NCI-H2107 treated with DMSO at 0.1 percent for 48 hours (cell line): ENCODE measurements around the gene B3GALNT2.

ENCODE experiments used
- DNase-seq: peaks from one replicate; lab custom pipeline; 2025; ENCODE audit not compliant: unreplicated experiment; lab: John Stamatoyannopoulos, UW

B3GALNT2 gene

DNA sequence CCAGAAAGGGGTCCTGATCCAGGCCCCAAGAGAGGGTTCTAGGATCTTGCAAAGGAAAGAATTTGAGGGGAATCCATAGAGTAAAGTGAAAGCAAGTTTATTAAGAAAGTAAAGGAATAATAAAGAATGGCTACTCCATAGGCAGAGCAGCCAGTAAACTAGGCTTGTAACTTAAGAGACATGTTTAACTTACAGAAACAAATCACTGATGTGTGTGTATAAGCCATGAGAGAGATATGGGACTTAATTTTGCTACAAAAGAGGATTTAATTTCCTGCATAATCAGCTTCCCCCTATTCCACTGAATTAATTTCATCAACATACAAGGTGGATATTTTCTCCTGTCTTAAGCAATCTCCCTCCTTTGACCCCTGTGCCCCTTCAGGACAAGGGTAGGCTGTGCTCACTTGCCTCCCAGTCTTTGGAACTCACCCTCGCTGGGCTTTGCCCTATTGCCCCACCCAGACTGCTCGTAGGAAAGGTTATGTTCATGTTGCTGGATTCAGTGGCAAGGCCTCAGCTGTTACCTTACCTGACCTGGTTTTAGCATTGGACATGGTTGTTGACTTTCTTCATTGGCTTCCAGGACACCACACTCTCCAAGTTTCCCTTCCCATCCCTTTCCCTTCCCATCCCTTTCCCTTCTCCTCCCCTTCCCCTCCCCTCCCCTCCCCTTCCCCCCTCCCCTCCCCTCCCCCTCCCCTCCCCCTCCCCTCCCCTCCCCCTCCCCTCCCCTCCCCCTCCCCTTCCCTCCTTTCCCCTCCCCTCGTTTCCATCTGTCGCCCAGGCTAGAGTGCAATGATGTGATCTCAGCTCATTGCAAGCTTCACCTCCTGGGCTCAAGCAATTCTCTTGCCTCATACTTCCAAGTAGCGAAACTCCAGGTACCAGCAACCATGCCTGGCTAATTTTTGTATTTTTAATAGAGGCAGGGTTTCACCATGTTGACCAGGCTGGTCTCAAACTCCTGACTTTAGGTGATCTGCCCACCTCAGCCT, 92.5 kb downstream of the B3GALNT2 start:
- no peak for DNase-seq

DNA sequence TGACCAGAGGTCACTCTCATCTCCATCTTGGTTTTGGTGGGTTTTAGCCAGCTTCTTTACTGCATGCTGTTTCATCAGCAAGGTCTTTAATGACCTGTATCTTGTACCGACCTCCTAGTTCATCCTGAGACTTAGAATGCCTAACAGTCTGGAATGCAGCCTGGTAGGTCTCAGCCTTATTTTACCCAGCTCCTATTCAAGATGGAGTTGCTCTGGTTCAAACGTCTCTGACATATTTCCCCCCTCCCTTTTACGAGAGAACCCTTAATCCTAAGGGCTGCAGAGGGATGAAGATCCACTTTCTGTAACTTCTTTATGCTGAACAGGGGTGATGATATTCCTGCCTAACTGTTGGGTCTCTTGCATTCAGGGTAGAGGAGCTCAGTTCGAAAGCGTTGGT, 93.8 kb downstream of the B3GALNT2 start:
- DNase-seq: no peak

GRCh38 chr1:235409042-235409820, 95.0 kb downstream of the B3GALNT2 start:
- no peak for DNase-seq

- no peak for DNase-seq
Measured at GRCh38 chr1:235408503-235408960, 95.7 kb downstream of the B3GALNT2 start.

GRCh38 chr1:235407419-235407818, 96.8 kb downstream of the B3GALNT2 start:
- DNase-seq: no peak

DNA sequence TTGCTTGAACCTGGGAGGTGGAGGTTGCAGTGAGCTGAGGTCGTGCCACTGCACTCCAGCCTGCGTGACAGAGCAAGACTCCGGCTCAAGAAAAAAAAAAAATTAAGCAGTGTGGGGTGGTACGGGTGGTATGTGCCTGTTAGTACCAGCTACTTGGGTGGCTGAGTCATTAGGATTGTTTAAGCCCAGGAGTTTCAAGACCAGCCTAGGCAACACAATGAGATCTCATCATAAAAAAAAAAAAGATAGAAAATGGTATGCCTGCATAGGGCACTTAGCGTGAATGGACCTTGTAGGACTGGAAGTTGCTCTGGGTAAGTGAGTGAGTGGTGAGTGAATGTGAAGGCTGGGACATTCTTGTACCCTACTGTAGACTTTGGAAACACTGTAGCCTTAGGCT, 100.1 kb downstream of the B3GALNT2 start:
- DNase-seq: no peak

DNA sequence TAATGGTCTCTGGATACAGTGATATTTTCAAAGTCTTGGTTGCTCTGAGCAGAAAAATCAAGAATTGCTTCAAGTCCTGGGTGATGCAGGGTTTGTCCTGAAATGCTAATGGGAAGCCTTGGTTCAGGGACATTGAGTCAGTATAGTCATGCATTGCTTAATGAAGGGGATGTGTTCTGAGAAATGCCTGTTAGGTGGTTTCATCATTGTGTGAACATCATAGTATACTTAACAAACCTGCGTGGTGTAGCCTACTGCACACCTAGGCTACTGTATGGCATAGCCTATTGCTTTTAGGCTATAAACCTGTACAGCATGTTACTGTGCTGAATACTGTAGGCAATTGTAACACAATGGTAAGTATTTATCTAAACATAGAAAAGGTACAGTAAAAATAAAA, 100.7 kb downstream of the B3GALNT2 start:
- DNase-seq: no peak

- DNase-seq: no peak
Measured at GRCh38 chr1:235402457-235403200, 101.6 kb downstream of the B3GALNT2 start.

- DNase-seq: no peak
Measured at GRCh38 chr1:235401251-235401650, 103.0 kb downstream of the B3GALNT2 start.
